B cell (primary cell): ENCODE data around the gene PPP4R1. TPM values are rescaled to one million over a fixed set of nuclear protein-coding genes. Genes with fewer than 3 reads are reported as not detected.

Experiments used
- ATAC-seq: fragments of 200-7000 bp; cut with Tn5 transposase; one replicate; pipeline ENCODE4 v1.10.0; 2021; ENCODE audit warnings: low read depth, mild to moderate bottlenecking, moderate number of reproducible peaks, moderate library complexity
- CTCF ChIA-PET: fragments of 350-600 bp; sonication (Branson Sonifier 250); formaldehyde crosslinking; loops from one replicate; lab custom pipeline; 2021; ENCODE audit warnings: antibody characterized with exemption, inconsistent platforms; lab: Charles Lee
- POLR2A ChIA-PET: fragments of 350-600 bp; sonication (Branson Sonifier 250); formaldehyde crosslinking; loops from one replicate; lab custom pipeline; 2021; ENCODE audit warnings: antibody characterized with exemption; lab: Charles Lee
- DNase-seq: peaks from one replicate; pipeline ENCODE4 v3.0.0; 2013
- H2AFZ ChIP-seq: 2 replicates; pipeline ENCODE4 v1.6.1; 2012; ENCODE audit warnings: mild to moderate bottlenecking, low read depth, low read length; ENCODE audit not compliant: insufficient read depth, poor library complexity, severe bottlenecking
- H3K27ac ChIP-seq, 2 donors: 1 replicate in 1 of 2; 2 replicates in 1 of 2; pipeline ENCODE4 v1.5.1; 2012 to 2013; ENCODE audit warnings: low read length in 2 of 2, mild to moderate bottlenecking in 2 of 2, moderate library complexity in 1 of 2
- H3K27me3 ChIP-seq, 4 experiments: fragments of 200-600 bp in 1 of 4; sonication (generic) in 1 of 4; replicated peaks in 1 of 4; 1 replicate in 2 of 4; 2 replicates in 2 of 4; pipeline versions ENCODE4 v1.6.1 to v1.7.0; 2013 to 2016; ENCODE audit warnings: low read length in 3 of 4, mild to moderate bottlenecking in 2 of 4, mixed read lengths in 1 of 4, moderate library complexity in 1 of 4; ENCODE audit not compliant: insufficient read depth in 4 of 4, control insufficient read depth in 3 of 4; ENCODE audit errors: control extremely low read depth in 1 of 4
- H3K36me3 ChIP-seq, 2 experiments: replicated peaks in 1 of 2; 1 replicate in 1 of 2; 2 replicates in 1 of 2; pipeline versions ENCODE4 v1.6.1 to v1.7.1; 2013; ENCODE audit warnings: low read length in 1 of 2; ENCODE audit not compliant: insufficient read depth in 2 of 2, control insufficient read depth in 1 of 2; ENCODE audit errors: control extremely low read depth in 1 of 2, extremely low read depth in 1 of 2
- H3K4me1 ChIP-seq, 2 donors: fragments of 200-600 bp in 1 of 2; sonication (generic) in 1 of 2; 1 replicate in 1 of 2; 2 replicates in 1 of 2; pipeline versions ENCODE4 v1.5.1 to v1.6.1; 2013 to 2017; ENCODE audit warnings: low read length in 2 of 2; ENCODE audit not compliant: control insufficient read depth in 2 of 2, insufficient read depth in 2 of 2
- H3K4me2 ChIP-seq: replicated peaks from 2 replicates; pipeline ENCODE3; 2012; ENCODE audit warnings: mild to moderate bottlenecking, low read depth, low read length; ENCODE audit not compliant: poor library complexity, severe bottlenecking
- H3K4me3 ChIP-seq, 5 experiments: fragments of 200-600 bp in 1 of 5; sonication (generic) in 1 of 5; 1 replicate in 3 of 5; 2 replicates in 2 of 5; pipeline versions ENCODE4 v1.5.1 to v1.7.0; 2011 to 2016; ENCODE audit warnings: low read length in 4 of 5, mild to moderate bottlenecking in 4 of 5, low read depth in 2 of 5, control low read depth in 1 of 5, moderate library complexity in 1 of 5; ENCODE audit not compliant: insufficient read depth in 1 of 5; ENCODE audit errors: control extremely low read depth in 1 of 5, extremely low read depth in 1 of 5
- H3K79me2 ChIP-seq: fragments of 200-600 bp; sonication (generic); one replicate; pipeline ENCODE4 v1.6.0; 2016; ENCODE audit warnings: low read length; ENCODE audit not compliant: control insufficient read depth, insufficient read depth
- H3K9ac ChIP-seq: fragments of 200-600 bp; sonication (generic); 2 replicates; pipeline ENCODE4 v1.6.1; 2017; ENCODE audit warnings: mild to moderate bottlenecking, low read length, moderate library complexity
- H3K9me3 ChIP-seq, 3 donors: one replicate each; pipeline versions ENCODE4 v1.6.1 to v1.7.1; 2013; ENCODE audit warnings: low read length in 2 of 3; ENCODE audit not compliant: control insufficient read depth in 2 of 3, insufficient read depth in 1 of 3; ENCODE audit errors: control extremely low read depth in 1 of 3
- H4K20me1 ChIP-seq: 2 replicates; pipeline ENCODE4 v1.6.0; 2012; ENCODE audit warnings: mild to moderate bottlenecking, low read length; ENCODE audit not compliant: insufficient read depth, control insufficient read depth, poor library complexity, severe bottlenecking
- H3K27ac Mint-ChIP-seq: one replicate; pipeline ENCODE4 v1.8.0; 2021; ENCODE audit warnings: mixed read lengths
- H3K27me3 Mint-ChIP-seq: one replicate; pipeline ENCODE4 v1.8.0; 2021; ENCODE audit warnings: mixed read lengths
- H3K4me1 Mint-ChIP-seq: one replicate; pipeline ENCODE4 v1.8.0; 2021; ENCODE audit warnings: mixed read lengths
- H3K4me3 Mint-ChIP-seq: one replicate; pipeline ENCODE4 v1.8.0; 2021; ENCODE audit warnings: mixed read lengths
- H3K9me3 Mint-ChIP-seq: one replicate; pipeline ENCODE4 v1.8.0; 2022; ENCODE audit warnings: mixed read lengths; ENCODE audit not compliant: insufficient read depth
- EZH2 ChIP-seq: IDR thresholded peaks from 2 replicates; pipeline ENCODE4 v1.6.1; 2012; ENCODE audit warnings: borderline replicate concordance, low read depth, mild to moderate bottlenecking, moderate library complexity, low read length; ENCODE audit not compliant: insufficient read depth, poor library complexity, severe bottlenecking
- WGBS: methylation state at CpG from one replicate; pipeline ENCODE4 v1.1.5; 2013; ENCODE audit warnings: missing lambda C conversion rate; ENCODE audit not compliant: insufficient coverage; 5-methylcytosine and 5-hydroxymethylcytosine counted together
- intact Hi-C: fragments of 100-400 bp; cut with micrococcal nuclease; formaldehyde crosslinking; loops from one replicate; pipeline ENCODE4 v1.10.0; 2022
- polyA plus RNA-seq: library from polyadenylated mRNA; depleted of rRNA; stranded (reverse); fragments of >200 nt; gene quantifications from 2 replicates; pipeline ENCODE4 v1.2.3, GENCODE V29; 2012
- total RNA-seq, 2 donors: library from RNA; stranded (reverse); fragments of 120-200 nt in 1 of 2; gene quantifications; 1 replicate in 1 of 2; 2 replicates in 1 of 2; pipeline versions ENCODE4 v1.2.3 to v1.2.4, GENCODE V29; 2013 to 2022
- TF ChIP-seq, protein P1 (sequence below): fragments of 200-600 bp; IDR thresholded peaks from one replicate; pipeline ENCODE4 v1.8.0; 2022; ENCODE audit warnings: antibody characterized with exemption, mild to moderate bottlenecking

PPP4R1 gene
- total and polyA plus RNA-seq, 2 donors (not counting 1 experiment from before 2014, with no cell fraction given): 33.4 to 57.1 TPM

DNA sequence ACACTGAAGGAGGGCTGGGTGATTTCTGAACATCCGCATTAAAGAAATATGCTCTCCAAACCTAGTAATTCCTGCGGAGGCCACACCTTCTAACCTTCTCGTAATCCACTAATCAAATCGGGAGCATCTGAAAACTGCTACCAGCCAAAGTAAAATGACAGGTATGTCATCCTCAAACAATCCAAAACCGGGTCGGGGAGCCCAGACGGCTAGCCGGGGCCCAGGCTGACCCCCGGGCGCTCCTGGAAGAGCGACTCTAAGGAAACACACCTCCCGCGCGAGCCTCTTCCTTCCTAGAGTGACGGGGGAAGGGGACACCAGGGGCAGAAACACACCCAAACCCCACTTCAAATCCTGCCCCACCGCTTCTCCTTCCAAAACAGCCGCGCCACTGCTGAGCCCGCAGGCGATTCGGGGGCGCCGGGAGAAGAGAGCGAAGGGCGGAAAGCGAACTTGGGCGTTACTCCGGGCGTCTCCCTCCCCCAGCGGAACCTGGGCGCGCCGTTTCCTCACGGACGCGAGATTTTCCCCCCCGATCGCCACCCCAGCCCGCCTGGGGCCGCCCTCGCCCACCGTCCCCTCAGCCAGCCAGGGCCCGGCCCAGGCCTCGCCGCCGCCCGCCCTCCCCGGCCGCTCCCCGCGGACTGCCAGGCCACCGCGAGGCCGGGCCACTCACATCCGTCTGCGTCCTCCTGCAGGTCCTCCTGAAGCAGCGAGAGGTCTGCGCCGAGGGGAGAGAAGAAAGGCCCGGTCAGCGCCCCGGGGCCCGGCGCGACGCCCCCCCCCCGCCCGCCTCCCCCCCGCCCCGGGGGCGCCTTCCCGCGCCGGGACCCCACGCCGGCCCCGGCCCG lies 584 bp downstream of the PPP4R1 start:
- Mint-ChIP-seq H3K4me3 (peak overlapping the region; percentile 93), H3K27ac (peak overlapping the region; percentile 92), H3K9me3 (no peaks in the 10 kb centered on the region), H3K4me1 (peaks cover 32% of the 10 kb centered on the region), H3K27me3 (no peaks in the 10 kb centered on the region)
- CTCF ChIA-PET: interaction anchor here (2.7 kb wide), 1 partner anchor 157 kb away, joined by 13 read pairs; no protein-coding TSS in a partner anchor
- ATAC-seq (peak; percentile 22), DNase-seq (peak; percentile 71)
- under 1% methylated on average over 64 of the region's 78 CpGs for WGBS
- H3K79me2 ChIP-seq: peaks cover 36% of the 10 kb centered on the region
- peak overlapping the region; percentile 93 for H2AFZ ChIP-seq
- TF ChIP-seq, protein P1, sequence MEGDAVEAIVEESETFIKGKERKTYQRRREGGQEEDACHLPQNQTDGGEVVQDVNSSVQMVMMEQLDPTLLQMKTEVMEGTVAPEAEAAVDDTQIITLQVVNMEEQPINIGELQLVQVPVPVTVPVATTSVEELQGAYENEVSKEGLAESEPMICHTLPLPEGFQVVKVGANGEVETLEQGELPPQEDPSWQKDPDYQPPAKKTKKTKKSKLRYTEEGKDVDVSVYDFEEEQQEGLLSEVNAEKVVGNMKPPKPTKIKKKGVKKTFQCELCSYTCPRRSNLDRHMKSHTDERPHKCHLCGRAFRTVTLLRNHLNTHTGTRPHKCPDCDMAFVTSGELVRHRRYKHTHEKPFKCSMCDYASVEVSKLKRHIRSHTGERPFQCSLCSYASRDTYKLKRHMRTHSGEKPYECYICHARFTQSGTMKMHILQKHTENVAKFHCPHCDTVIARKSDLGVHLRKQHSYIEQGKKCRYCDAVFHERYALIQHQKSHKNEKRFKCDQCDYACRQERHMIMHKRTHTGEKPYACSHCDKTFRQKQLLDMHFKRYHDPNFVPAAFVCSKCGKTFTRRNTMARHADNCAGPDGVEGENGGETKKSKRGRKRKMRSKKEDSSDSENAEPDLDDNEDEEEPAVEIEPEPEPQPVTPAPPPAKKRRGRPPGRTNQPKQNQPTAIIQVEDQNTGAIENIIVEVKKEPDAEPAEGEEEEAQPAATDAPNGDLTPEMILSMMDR: no peak
- intact Hi-C loops: loop anchor here (1.0 to 10.0 kb wide), 7 partner anchors 60 to 1009 kb away; partner anchors contain the start of genes MTCL1, NAPG, NDUFV2 and RAB12
- no peaks in the 10 kb centered on the region for H3K9me3 ChIP-seq
- peaks cover 5 to 7% of the 10 kb centered on the region in 2 experiments for H3K36me3 ChIP-seq
- H4K20me1 ChIP-seq: peaks cover 35% of the 10 kb centered on the region
- H3K4me3 ChIP-seq: peak overlapping the region; percentile 50 to 81 (median 67)
- H3K27ac ChIP-seq: peak overlapping the region; percentile 75 to 76
- peak overlapping the region; percentile 79 for H3K9ac ChIP-seq
- H3K27me3 ChIP-seq: no peaks in the 10 kb centered on the region
- H3K4me2 ChIP-seq: peak overlapping the region; percentile 84
- POLR2A ChIA-PET: no interaction called here
- peaks cover 15 to 16% of the 10 kb centered on the region in 2 donors for H3K4me1 ChIP-seq

DNA sequence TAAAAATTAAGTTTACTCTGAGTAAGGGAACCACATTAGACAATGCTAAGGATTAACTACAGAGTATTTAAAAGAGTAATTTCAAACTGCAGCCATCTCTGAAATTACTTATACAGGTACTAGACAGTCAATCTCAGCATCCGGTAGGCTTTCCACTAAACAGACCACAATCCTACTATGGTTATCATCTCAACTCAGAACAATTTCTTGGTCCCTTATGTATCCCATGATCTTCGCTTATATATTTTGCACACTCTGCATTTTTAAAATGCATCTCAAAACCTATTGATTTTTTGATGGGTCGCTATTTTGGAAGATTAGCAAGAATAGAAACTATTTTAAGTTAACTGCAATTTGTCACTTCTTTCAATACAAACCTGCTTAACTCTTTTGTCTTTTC lies 1.4 kb downstream of the PPP4R1 start:
- Histone ChIP-seq H3K27ac (peak overlapping the region in 1 of 2 donors; percentile 76), H3K36me3 (peaks cover 5 to 7% of the 10 kb centered on the region in 2 experiments), H3K4me2 (peak overlapping the region; percentile 84), H3K4me1 (peaks cover 15 to 16% of the 10 kb centered on the region in 2 donors), H3K79me2 (peaks cover 42% of the 10 kb centered on the region), H4K20me1 (peaks cover 37% of the 10 kb centered on the region), H3K9ac (no peak overlapping the region), H3K27me3 (no peaks in the 10 kb centered on the region), H3K4me3 (peak overlapping the region in 2 of 5 experiments; percentile 50 to 81), H2AFZ (peak overlapping the region; percentile 93), H3K9me3 (no peaks in the 10 kb centered on the region)
- 57% methylated on average over 1 of the region's 3 CpGs for WGBS
- Mint-ChIP-seq H3K4me1 (peaks cover 38% of the 10 kb centered on the region), H3K4me3 (peak overlapping the region; percentile 93), H3K27me3 (no peaks in the 10 kb centered on the region), H3K9me3 (no peaks in the 10 kb centered on the region), H3K27ac (peak overlapping the region; percentile 92)
- ATAC-seq: no peak
- no peak for TF ChIP-seq EZH2
- TF ChIP-seq, protein P1: no peak
- intact Hi-C loops: loop anchor here (1.0 to 10.0 kb wide), 8 partner anchors 60 to 1008 kb away; partner anchors contain the start of genes MTCL1, NAPG, RAB12 and RAB31
- DNase-seq: no peak
- CTCF ChIA-PET: interaction anchor here (0.9 to 2.7 kb wide), 9 partner anchors 12 to 530 kb away, joined by 3 to 16 read pairs (median 5); partner anchors contain the start of genes RAB31 and VAPA
- POLR2A ChIA-PET: interaction anchor here (0.5 kb wide), 1 partner anchor 534 kb away, joined by 6 read pairs; no protein-coding TSS in a partner anchor
